ENCODE results near the gene GCNT2. TPM values are rescaled to one million over a fixed set of nuclear protein-coding genes. Genes with fewer than 3 reads are reported as not detected.
"Not testable (repeated sequence)": the region's sequence is repeated elsewhere in the genome, so short reads cannot be mapped to it uniquely, and the experiment has no call there.

Gene GCNT2
- total RNA-seq, 1 experiment from 2014 or later = 19.3 TPM

DNA sequence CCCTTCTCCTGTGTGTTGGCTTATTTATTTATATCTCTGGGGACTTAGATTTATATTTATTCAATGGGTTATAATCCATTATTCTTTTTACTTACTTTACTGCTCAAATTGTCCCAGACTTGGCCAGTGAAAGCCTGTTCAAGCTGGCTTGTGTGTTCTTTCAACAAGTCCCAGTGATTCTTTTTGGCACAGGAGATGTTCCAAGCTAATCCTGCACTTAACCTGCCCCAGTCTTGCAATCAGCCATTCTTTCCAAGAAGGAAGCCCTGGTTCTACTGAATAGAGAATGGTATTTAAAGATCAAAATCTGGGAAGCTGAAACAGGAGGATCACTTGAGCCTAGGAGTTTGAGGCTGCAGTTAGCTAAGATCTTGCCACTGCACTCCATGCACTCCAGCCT, 26.7 kb downstream of the GCNT2 start:
- no peak for DNase-seq (ENCODE audit: low spot score)

DNA sequence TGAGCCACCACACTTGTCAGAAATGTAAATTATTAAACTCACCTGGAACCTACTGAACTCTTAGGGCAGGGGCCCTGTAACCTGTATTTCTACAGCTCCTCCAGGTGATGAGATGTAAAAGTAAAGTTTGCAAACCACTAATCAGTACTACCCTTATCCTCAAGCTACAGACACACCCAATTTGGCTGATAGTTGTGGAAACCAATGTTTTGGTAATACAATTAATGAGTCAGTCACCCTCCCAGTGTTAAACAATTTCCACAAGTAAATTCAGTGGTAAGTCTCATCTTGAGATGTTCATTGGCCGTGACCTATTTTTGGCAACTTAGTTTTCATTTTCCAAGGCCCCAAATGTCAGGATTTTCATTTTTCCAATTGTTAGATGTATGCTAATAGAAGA, 29.6 kb downstream of the GCNT2 start:
- no peak for DNase-seq (ENCODE audit: low spot score)

DNA sequence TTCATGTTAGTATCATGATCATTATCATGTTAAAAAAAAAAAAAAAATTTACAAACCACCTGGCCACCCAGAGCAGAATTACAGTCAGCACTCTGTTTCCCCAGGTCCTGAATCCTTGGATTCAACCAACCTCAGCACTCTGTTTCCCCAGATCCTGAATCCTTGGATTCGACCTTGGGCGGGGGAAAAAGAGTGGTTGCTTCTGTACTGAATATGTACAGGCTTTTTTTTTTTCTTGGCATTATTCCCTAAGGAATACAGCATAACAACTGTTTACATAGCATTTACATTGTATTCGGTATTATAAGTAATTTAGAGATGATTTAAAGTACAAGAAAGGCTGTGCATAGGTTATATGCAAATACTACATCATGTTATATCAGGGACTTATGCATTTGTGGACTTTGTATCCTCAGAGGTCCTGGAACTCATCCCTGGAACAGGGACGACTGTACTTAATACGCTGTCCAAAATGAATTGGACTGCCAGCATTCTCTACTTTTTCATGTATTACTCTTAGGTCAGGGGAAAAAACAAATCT, 31.2 kb downstream of the GCNT2 start:
- DNase-seq (ENCODE audit: low spot score) = no peak

DNA sequence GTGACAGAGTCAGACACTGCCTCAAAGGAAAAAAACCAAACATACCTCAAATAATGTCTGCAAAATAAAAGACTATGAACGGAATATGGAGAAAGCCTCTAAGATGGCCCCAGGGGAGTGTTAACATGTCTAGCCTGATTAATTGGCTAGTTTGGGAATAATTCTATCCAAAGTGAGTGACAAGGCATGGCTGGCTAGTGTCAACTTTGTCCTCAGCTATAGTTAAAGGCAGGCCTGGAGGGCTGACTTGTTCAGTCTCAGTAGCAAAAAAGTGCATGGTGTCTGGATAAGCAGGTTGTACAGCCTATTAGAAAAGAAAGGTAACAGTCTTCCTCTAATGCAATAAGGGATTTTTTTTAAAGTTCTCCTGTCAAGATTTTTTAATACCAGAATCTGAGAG, 32.7 kb downstream of the GCNT2 start:
- DNase-seq (ENCODE audit: low spot score) = no peak

DNA sequence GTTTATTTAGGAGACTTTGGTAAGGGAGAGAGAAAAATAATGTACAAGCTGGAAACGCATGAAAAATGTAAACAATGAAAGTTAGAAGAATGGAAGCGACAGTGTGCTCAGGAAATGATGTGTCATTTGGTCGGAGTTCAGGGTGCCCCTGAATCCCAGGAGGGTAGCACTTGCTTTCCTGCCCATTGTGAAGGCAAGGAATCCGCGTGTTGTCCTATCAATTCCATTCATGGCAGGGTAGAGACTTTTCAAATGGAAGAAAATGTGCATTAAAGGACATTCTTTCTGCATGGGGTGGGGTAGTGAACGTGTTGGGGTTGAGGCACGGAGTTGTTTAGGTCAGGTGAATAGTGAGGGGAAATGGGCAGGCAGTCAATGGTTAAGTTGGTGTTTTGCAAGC, 33.7 kb downstream of the GCNT2 start:
- no peak for DNase-seq (ENCODE audit: low spot score)

DNA sequence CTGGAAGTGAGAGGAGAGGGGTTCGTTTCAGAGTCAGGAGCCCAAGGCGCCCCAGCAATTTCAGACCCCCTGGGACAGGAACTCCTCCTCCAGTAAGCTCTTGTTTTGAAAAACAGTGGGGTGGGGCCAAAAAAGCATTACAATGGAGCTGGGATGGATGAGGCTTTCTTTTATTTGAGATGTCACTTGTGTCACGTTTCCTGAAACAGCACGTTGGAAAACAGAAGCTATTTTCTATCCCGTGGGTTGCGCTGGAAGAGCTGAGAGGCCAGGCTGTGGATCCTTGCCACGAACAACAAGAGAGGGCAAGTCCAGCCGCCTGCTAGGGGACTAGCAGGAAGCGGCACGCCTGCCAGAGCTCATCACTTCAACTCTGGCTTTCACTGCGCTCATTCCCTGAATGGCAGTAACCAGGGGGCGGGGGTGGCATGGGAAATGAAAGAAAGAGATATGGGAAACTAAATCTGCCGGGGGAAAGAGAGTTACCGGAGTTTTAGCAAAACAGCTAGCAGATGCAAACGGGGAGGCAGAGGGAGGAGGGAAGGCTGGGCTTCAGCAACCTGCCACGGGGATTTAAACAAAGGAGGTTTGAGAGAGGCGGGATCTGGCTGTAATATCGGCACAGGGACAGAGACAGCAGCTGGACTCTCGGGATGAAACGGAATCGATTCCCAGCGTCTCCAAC, 34.6 kb downstream of the GCNT2 start:
- peak; percentile 50 for DNase-seq (ENCODE audit: low spot score)

DNA sequence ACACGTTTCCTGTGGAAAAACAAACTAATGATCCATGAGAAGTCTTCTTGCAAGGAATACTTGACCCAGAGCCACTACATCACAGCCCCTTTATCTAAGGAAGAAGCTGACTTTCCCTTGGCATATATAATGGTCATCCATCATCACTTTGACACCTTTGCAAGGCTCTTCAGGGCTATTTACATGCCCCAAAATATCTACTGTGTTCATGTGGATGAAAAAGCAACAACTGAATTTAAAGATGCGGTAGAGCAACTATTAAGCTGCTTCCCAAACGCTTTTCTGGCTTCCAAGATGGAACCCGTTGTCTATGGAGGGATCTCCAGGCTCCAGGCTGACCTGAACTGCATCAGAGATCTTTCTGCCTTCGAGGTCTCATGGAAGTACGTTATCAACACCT, 35.4 kb downstream of the GCNT2 start:
- no peak for DNase-seq (ENCODE audit: low spot score)

DNA sequence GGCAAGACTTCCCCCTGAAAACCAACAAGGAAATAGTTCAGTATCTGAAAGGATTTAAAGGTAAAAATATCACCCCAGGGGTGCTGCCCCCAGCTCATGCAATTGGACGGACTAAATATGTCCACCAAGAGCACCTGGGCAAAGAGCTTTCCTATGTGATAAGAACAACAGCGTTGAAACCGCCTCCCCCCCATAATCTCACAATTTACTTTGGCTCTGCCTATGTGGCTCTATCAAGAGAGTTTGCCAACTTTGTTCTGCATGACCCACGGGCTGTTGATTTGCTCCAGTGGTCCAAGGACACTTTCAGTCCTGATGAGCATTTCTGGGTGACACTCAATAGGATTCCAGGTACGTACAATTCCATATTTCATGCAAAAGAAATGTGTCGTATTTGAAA, 35.8 kb downstream of the GCNT2 start:
- DNase-seq (ENCODE audit: low spot score) = no peak

DNA sequence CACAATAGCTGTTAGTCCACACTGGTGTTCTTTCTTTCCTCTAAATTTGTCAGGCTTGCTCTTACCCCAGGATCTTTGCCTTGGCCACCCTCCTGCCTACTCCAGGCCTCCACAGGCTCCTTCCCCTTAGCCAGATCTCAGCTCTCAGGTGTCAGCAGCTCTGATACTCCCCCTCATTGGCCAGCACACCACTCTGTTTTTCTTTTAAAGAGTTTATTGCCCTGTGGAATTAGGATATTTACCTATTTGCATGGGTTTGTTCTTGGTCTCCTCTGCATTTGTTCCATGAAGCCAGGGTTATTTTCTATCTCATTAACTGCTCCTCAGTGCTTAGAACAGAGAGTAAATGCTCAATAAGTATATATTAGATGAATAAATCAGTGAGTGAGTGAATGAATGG, 36.8 kb downstream of the GCNT2 start:
- no peak for DNase-seq (ENCODE audit: low spot score)

DNA sequence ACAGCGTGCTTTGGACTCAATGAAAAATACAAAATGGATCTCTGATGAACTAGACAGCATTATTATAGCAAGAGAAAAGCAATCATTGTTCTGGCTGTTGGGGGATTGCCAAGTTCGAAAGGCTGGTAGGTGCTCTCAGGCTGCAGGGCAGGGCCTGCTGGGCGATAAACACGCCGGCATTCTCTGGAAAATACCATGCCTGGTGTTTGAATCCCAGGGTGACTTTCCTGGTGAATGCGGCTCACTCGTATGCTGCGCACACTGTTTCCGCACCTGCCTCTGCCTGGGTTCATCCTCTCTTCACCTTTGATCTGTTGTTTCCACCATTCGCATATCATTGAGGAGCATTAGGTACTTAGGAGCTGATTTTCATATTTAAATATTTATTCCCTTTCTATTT, 37.4 kb downstream of the GCNT2 start:
- DNase-seq (ENCODE audit: low spot score) = no peak

DNA sequence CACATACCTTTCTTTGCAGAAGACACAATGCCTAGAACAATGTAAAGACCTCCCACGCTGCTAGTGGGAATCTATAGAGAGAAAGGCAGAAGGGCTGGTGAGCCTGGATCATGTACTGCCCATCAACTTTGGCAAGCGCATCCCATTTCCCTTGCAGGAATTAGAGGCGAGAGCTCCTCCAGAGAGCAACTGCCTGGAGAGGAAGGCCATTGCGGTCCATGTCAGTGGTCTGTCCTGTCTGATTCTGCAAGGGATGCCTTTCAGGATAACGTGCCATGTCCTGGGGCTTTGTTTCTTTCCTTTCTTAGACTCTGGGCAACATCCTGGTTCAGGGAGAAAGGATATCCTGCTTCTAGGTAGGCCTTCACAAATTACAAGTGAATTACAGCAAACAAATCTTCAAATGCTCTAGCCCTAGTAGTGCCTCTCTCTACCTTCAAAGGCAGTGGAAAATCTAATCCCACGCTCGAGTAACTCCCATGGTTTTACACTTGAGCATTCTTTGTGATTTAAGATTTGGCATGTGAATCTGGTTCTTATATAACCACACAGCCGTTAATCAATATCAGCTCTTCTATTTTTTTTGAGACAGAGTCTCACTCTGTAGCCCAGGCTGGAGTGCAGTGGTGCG, 38.5 kb downstream of the GCNT2 start:
- DNase-seq (ENCODE audit: low spot score) = no peak

DNA sequence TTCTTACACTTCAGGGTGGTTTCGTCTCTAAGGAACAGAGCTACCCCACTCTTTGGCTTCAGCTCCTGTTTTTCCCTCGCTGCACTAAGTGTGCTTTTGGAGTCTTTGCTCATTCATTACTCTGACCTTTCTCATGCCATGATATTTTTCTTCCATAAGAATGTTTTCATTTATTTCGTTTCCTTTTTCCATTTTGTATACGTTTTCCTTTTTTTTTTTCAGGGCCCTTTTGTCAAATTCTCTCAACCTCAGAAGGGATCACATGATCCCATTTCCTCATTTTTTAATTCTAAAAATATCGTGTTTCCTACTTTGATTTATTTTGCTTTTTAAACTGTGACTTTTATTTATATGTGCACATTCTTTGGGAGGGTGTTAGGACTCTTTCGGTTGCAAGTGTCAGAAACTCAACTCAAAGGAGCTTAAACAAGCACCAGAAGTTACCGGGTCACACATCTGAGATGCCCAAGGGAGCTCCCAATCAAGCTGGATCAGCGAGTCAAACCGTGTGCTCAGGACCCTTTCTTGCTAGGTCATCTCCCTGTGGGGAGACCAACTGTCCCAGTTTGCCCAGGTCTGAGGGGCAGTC, 40.6 kb downstream of the GCNT2 start:
- no peak for DNase-seq (ENCODE audit: low spot score)

DNA sequence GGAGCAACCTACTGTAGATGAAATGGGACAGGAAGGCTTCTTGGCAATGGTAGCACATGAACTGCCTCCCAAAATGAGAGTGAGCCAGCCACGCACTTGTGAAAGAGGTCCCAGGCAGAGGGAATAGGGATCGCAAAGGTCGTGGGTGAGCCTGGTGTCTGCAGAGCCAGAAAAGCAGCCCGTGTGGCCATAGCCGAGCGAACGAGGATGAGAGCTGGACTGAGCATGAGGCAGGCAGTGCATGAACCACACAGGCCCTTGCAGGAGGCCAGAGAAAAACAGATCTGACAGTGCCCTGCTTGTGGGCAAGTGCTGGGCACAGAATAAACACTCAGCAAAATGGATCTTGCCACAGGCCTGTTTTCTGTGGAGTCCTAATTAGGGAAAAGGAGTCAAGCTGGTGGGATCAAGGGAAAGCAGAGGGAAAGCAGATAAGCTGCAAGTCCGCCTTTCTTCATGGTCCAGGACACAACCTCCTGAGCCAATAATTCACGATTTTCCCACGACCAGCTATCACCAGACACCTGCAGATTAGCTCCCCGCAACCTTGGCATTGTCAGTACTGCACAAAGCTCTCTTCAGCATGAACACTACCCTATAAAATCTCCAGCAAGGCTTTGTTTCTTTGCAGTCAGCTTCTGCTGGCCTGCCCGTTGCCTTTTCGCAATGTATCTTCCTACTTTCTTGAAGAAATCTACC, 44.0 kb downstream of the GCNT2 start:
- DNase-seq (ENCODE audit: low spot score) = no peak

DNA sequence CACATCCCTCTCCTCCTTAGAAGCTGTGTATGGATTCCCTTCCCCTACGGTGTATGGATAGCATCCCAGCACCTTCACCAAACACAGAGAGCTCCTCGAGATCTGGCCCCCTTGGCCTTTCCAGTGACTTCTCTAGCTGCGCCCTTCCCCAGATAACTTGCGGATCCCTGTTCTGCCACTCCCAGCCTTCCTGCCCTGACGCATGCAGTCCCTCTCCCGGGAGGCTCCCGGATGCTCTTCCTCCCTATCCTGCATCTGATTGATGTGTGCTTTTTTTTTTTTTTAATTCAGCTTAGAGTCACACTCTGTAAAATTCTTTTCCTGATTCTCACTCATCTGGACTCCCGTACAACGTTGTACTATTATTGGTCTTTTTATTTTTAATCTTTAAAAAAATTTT, 44.8 kb downstream of the GCNT2 start:
- no peak for DNase-seq (ENCODE audit: low spot score)

DNA sequence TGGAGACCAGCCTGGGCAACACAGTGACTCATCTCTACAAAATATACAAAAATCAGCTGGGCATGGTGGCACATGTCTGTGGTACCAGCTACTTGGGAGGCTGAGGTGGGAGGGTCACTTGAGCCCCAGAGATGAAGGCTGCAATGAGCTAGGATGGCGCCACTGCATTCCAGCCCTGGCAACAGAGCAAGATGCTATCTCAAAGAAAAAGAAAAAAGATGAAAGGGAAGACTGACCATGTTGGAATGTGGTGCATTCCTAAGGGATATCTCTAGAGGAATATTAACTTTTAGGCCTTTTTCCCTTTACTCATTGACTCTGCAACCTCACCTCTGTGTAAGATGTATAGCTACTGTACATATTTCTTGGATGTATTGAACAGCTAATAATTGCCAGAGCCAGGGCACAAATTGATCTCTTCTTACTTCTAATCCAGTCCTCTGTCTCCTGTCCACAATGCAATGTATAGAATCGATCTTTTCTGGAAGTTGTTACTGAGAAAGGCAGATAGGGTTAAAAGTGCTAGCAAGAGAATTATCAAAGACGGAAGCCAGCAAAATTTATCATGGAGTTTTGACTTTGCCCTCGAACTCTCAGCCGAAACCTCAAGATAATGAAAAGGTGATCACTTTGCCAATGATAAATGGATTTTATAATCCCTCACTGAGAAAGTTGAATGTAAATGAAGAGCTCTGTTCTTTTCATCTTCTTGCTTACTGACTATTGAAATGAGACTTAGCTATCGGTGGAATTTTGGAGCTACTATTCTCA, 46.3 kb downstream of the GCNT2 start:
- peak; percentile 25 for DNase-seq (ENCODE audit: low spot score)

DNA sequence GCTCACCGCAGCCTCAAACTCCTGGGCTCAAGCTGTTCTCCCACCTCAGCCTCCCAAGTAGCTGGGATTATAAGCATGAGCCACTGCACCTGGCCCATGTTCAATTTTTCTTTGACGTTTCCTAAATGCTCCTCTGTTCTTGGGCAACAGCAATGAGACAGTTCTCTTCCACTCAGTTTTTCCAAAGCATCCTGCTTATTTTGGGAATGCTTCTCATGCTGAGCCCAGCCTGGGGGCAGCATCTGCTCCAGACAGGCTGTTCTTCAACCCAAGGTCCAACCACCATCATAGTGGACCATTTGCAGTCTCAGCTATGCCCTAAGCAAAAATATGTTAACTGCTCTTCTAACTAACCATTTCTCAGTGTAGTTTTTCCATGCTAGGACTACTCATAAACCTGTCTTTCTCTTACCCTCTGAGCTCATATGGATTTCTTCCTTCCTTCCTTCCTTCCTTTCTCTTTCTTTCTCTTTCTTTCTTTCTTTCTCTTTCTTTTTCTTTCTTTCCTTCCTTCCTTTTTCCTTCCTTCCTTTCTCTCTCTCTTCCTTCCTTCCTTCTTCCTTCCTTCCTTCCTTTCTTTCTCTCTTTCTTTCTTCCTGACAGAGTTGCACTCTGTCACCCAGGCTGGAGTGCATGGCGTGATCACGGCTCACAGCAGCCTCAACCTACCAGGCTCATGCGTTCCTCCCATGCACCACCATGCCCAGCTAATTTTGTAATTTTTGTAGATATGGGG, 48.4 kb downstream of the GCNT2 start:
- DNase-seq (ENCODE audit: low spot score) = no peak

DNA sequence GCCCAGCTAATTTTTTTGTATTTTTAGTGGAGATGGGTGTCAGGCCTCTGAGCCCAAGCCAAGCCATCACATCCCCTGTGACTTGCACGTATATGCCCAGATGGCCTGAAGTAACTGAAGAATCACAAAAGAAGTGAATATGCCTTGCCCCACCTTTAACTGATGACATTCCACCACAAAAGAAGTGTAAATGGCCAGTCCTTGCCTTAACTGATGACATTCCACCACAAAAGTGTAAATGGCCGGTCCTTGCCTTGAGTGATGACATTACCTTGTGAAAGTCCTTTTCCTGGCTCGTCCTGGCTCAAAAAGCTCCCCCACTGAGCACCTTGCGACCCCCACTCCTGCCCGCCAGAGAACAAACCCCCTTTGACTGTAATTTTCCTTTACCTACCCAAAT, 54.4 kb downstream of the GCNT2 start:
- not testable (repeated sequence) for DNase-seq (ENCODE audit: low spot score)

DNA sequence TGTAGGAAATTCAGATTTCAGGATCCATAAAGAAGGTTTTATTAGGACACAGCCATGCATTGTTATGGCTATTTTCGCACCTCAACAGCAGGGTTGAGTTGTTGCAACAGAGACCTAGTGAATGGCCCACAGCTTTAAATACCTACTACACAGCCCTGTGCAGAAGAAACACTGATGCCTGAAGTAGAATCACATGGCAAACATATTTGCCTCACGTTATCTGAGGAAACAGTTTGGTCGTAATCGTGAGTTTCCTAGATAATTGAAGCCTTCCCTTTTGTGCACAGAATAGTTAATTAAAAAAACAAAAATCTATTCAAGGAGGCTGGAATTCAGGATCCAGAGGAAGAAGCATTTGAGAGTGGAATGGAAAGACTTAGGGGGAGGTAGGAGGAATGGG, 55.1 kb downstream of the GCNT2 start:
- no peak for DNase-seq (ENCODE audit: low spot score)

DNA sequence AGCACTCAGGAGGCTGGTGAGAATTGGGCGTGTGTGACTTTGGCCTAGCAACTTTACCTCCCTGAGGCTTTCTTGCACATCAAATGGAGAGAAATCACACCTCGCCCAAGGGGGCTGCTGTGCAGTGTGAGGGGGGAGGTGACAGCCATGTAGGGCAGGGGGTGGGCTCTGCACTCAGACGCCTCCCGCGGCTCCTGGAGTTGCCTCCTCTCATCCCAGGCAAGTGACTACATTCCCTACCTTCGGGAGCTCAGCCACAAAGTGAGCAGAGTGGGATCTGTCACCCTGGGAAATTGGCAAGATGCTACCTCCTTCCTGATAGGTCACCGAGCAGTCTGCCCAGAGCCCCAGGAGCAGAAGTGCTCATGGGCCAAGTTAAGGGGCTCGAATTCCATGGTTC, 56.0 kb downstream of the GCNT2 start:
- DNase-seq (ENCODE audit: low spot score) = no peak

DNA sequence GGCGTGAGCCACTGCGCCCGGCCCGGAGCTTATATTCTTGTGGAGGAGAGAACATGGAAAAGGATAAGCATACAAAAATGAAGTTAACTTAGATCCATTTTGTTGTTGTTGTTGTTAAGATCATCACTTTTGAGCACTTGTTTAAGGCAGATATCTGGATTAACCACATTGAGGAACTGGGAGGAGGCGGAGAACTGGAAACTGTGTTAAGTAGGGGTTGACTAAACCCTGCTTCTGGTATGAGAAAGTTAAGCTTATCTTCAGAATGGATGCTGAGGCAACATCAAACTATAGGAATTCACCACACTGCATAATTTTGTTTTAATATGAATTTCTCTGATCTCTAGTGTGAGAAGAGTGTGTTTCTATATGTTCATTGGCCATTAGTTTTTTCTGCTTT, 57.6 kb downstream of the GCNT2 start:
- DNase-seq (ENCODE audit: low spot score) = no peak

DNA sequence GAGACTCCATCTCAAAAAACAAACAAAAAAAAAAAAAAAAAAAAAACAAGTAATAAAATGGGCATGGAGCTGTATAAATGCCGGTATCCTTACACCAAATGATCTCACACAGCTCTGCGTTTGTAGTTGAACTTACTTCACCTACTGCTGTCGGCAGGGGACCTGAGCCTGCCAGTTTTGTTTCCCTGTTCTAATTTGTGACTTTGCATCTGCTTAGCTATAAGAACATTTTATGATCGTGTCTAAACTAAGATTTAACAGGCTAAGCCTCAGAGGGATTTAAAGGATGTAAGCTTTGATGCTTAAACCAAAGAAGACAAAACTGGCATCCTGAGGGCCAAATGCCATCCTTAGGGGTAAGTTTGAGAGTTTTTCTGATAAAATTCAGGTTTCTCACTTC, 58.7 kb downstream of the GCNT2 start:
- DNase-seq (ENCODE audit: low spot score) = no peak

Data from A172 (cell line).